GM21723 (cell line): Measurements from ENCODE around the gene TMEM218.

Experiments used
- ATAC-seq: cut with Tn5 transposase; IDR thresholded peaks from one replicate; pipeline ENCODE4 v1.9.1; 2021; ENCODE audit warnings: mild to moderate bottlenecking, moderate library complexity; ENCODE audit not compliant: unreplicated experiment

TMEM218 gene

GRCh38 chr11:125132071-125132470 is 20.6 kb upstream of the TMEM218 start:
- no peak for ATAC-seq

GRCh38 chr11:125129316-125129993 is 18.0 kb upstream of the TMEM218 start:
- ATAC-seq: no peak

- ATAC-seq: no peak
Observed at GRCh38 chr11:125128450-125128849, 17.0 kb upstream of the TMEM218 start.

GRCh38 chr11:125124618-125124992 is 13.2 kb upstream of the TMEM218 start:
- ATAC-seq: no peak

GRCh38 chr11:125123947-125124617 is 12.7 kb upstream of the TMEM218 start:
- peak; percentile 63 for ATAC-seq

DNA sequence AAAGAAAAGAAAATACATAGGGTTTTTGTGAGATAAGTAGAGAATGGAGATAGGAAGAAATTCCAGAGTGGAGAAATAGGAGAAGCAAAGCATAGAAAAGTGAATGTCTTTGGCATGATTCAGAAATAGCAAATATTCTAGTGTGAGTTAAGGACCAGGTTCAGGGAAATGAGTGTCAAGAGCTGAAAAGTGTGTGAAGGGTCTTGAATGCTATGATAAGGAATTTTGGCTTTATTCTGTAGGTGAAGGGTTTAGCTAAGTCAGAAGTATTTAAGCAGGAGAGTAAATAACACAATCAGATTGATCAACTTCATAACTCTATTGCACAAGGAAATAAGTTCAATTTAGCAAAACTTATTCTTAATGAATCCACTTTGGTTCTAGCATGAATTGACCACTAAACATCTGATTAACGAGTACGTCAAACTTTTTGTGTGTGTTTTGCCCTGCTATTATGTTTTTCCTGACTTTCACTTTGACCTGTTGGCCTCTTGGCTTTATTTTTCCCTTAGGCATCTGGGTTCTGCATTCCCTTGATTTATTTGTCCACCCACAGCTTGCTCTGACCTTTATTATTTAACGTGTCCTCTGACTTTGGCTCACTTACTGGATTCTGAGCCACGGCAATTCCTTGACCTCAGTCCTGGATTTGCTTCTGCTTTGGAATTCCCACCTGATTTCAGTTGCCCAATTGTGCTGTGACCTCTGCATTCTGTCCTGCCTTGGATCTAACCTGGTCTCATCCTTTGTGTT is 11.9 kb upstream of the TMEM218 start:
- no peak for ATAC-seq

GRCh38 chr11:125117429-125117828 is 6.0 kb upstream of the TMEM218 start:
- ATAC-seq: no peak

DNA sequence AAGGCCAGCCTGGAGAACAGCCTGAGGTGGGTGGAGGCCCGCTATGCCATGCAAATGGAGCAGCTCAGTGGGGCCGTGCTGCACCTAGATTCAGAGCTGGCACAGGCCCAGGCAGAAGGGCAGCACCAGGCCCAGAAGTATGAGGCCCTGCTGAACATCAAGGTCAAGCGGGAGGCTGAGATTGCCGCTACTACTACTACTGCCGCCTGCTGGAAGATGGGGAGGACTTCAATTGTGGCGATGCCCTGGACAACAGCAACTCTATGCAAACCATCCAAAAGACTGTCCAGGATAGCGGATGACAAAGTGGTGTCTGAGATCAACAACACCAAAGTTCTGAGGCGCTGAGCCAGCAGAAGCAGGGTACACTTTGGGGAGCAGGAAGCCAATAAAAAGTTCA is 3.1 kb upstream of the TMEM218 start:
- no peak for ATAC-seq

DNA sequence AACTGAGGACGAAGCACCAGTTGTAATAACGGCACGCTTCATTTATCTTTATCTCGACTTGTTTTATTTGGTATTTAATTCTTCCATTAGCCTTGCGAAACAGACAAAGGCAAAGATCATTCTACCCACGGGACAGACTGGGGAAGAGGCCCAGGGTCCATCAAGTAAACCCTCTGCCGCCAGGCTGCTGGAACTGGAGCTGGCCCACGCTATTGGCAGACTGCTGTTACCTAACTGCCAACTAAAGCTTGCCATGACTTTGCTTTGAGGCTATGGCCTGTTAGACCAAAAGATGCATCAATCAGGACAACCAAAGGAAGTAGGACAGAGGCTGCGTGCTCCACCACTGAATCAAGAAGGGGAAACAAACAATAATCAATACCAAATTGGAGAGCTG is 780 bp upstream of the TMEM218 start:
- ATAC-seq: no peak

GRCh38 chr11:125111001-125111342 is 454 bp downstream of the TMEM218 start:
- ATAC-seq: no peak

DNA sequence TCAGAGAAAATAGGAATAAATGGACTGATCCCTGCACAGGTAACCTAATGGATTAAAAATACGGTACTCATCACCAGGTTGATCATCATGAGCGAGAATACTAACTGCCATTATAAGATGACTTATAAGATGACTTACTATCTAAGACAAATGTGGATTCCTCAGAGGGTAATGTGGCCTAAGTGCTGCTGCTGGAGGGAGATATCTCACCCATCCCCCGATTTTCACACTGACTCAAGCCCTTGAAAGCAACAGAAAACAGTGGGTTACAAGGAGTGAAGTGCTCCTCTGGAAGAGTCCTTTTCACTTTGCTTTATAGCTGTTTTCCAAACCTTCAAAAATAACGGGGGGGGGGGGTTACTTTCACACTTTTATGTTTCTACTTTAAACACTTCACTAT is 920 bp downstream of the TMEM218 start:
- ATAC-seq: no peak

GRCh38 chr11:125108469-125108868 is 3.0 kb downstream of the TMEM218 start:
- ATAC-seq: no peak

DNA sequence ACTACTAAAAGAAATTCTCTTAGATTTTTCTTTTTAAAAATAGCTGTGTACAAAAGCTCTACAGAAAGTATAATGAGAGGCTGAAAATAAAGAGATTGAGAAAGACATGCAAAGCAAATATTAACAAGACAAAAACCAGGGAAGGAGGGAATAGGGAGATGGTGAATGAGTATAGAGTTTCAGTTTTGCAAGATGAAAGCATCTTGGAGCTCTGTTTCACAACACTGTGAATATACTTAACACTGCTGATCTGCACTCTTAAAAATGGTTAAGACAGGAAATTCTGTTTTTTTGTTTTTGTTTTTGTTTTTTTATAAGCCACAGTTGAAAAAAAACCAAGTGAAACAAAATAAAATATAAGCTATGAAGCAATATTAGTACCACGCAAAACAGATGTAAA is 5.5 kb downstream of the TMEM218 start:
- ATAC-seq: no peak

GRCh38 chr11:125102510-125102909 is 8.9 kb downstream of the TMEM218 start:
- no peak for ATAC-seq

DNA sequence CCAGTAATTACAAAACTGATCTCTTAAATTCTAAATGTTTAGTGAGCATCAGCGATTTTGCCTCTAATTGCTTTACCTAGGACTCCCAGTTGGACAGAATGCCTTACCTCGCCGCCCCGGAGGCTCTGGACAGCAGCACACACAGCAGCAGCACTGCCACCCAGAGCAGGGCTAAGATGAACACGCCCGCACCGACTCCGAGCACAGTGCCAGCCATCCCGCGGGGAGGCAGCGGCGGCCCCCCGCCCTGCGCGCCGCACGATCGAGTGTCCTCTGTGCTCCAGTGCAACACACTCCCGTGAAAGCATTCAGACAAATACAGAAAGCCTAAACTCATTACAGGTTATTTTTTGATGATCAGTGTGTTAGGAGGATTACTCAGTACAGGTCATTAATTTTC is 9.4 kb downstream of the TMEM218 start:
- ATAC-seq: no peak

GRCh38 chr11:125101596-125101995 is 9.8 kb downstream of the TMEM218 start:
- ATAC-seq: no peak

DNA sequence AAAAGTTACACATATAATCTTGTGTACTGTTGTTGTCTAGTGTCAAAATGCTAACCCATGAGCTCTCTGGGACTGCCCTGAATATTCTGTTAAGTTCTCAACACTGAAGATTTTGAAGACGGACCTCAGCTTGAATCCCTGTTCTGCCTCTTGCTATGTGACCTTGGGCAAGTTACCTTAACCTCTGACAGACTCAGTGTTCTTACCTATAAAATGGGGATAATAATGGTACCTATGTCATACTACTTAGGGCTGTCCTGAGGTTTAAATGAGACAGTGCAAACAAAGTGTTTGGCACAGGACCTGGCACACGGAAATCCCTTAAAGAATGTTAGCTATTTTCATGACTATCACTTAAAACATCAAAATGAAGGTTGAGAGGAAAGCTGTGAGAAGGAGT is 11.3 kb downstream of the TMEM218 start:
- ATAC-seq: no peak

- ATAC-seq: no peak
Observed at GRCh38 chr11:125094731-125095130, 16.7 kb downstream of the TMEM218 start.

GRCh38 chr11:125093502-125093901 is 17.9 kb downstream of the TMEM218 start:
- no peak for ATAC-seq

DNA sequence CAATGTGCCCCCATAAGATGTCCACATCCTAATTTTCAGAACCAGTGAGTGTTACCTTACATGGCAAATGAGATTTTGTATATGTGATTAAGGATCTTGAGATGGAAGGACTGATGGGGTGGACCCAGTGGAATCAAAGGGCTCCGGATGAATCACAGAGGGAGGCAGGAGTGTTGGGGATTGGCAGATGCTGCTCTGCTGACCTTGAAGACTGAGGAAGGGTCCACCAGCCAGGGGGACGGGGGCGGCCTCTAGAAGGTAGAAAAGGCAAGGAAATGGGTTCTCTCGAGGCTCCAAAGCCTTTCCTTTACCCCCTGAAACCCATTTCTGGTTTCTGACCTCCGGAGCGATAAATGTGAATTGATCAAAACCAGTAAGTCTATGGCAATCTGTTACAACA is 18.8 kb downstream of the TMEM218 start:
- no peak for ATAC-seq

DNA sequence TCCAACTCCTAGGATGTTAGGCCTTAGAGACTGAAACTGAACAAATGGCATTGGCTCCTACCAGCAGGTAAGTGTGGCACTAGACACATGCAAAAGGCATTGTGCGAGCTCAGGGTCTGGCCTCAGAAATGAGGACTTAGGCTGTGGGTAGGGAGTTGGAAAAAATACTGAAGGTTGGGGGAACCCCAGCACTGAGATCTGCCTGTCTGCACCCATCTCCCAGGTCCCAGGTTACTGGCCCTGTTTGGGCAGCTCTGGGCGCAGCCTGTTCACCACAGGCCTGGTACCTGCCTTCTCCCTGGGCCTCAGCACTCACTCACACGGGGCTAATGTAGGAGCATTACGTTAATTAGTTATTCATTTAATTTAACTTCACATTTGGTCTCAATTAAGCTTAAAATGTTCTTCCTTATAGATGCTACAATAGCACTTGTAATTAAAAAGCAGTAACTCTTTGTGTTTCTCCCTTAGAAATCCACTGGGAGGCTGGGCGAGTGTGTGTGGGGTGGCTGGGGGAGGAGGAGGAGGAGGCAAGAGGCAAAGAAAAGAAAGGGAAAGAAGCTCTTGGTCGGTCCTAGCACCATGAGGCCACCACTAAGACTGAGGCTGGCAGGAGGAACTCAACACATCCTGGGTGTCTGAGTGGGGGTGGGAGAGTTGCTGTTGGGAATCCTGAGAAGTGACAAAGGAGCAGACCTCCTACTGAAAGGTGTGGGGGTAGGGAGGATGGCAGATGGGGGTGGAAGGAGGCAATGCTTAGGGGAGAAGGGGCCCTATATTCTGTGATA is 19.4 kb downstream of the TMEM218 start:
- ATAC-seq: no peak
